ENCODE measurements around the gene TMEM131L. TPM values are rescaled to one million over a fixed set of nuclear protein-coding genes. Genes with fewer than 3 reads are reported as not detected.

Gene TMEM131L
- total RNA-seq, 3 donors from 2014 or later = 18.7 to 22.0 (median 19.5) TPM

DNA sequence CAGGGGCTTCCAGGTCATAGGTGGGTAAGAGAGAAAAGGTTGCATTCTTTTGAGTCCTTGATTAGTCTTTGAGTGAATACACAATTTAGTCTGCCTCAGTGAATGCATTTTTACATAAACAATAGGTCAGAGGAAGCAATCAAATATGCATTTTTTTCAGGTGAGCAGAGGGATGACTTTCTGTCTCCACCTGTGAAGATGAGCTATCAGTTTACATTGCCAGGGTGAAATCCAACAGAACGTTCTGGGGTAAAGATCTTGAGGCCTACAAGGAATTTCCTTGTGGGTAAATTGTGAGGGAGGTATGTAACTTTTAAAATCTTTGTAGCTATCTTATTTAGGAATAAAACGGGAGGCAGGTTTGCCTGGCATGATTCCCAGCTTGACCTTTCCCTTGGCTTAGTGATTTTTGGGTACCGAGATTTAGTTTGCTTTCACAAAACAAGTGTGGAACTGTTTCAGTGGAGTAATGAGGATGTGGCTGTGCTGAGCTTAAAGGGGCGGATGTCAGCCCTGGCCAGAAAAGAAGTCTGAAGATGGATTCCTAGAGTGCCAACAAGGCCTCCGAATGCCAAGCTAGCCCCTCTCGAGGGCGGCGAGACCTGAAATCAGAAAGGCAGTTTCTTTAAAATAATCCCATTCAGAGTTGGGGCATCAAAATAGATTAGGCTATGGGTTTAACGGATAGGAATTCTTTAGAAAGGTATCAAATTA lies 29.5 kb downstream of the TMEM131L start:
- no peak for DNase-seq (ENCODE audit: low spot score in 2 of 2)
- Histone ChIP-seq H3K4me3 (no peak overlapping the region), H3K27ac (peak overlapping the region; percentile 69 to 81), H3K9me3 (no peaks in the 10 kb centered on the region), H3K27me3 (no peaks in the 10 kb centered on the region), H3K4me1 (peaks cover 6 to 8% of the 10 kb centered on the region in 2 donors), H3K36me3 (no peaks in the 10 kb centered on the region)
- intact Hi-C loops (cut with DNase I; ENCODE audit: low total_unique reads) = no loop called here
- no peak for TF ChIP-seq POLR2AphosphoS5 (IDR thresholded peaks at IDR 0.05)
- TF ChIP-seq, protein P1, sequence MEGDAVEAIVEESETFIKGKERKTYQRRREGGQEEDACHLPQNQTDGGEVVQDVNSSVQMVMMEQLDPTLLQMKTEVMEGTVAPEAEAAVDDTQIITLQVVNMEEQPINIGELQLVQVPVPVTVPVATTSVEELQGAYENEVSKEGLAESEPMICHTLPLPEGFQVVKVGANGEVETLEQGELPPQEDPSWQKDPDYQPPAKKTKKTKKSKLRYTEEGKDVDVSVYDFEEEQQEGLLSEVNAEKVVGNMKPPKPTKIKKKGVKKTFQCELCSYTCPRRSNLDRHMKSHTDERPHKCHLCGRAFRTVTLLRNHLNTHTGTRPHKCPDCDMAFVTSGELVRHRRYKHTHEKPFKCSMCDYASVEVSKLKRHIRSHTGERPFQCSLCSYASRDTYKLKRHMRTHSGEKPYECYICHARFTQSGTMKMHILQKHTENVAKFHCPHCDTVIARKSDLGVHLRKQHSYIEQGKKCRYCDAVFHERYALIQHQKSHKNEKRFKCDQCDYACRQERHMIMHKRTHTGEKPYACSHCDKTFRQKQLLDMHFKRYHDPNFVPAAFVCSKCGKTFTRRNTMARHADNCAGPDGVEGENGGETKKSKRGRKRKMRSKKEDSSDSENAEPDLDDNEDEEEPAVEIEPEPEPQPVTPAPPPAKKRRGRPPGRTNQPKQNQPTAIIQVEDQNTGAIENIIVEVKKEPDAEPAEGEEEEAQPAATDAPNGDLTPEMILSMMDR (IDR thresholded peaks at IDR 0.05) = no peak
- no peak for TF ChIP-seq POLR2A (IDR thresholded peaks at IDR 0.05)

DNA sequence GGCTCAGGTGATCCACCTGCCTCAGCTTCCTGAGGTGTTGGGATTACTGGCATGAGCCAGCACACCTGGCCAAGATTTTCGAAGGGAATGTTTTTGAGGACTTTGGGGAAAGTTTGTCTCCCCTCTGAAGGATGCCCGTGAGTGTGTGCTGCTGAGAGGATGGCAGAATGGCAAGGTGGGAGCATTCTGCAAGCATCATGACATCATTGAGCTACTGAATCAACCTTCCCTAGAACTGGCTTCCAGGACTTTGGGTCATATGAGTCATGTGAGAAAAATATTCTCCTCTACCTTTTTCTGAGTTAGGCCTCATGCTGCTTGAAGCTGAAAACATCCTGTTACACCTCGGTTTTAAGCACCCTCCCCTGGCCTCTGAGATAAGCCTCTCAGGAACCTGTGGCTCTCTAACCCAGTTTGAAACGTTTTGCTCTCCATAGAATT lies 31.0 kb downstream of the TMEM131L start:
- H3K4me1 ChIP-seq = peaks cover 6 to 8% of the 10 kb centered on the region in 2 donors
- TF ChIP-seq POLR2AphosphoS5 (IDR thresholded peaks at IDR 0.05) = no peak
- TF ChIP-seq, protein P1 (IDR thresholded peaks at IDR 0.05) = no peak
- no peak for TF ChIP-seq POLR2A (IDR thresholded peaks at IDR 0.05)
- H3K4me3 ChIP-seq = no peak overlapping the region
- no peaks in the 10 kb centered on the region for H3K9me3 ChIP-seq
- no peaks in the 10 kb centered on the region for H3K27me3 ChIP-seq
- H3K27ac ChIP-seq = peak overlapping the region; percentile 29 to 66
- no peak for DNase-seq (ENCODE audit: low spot score in 2 of 2)
- intact Hi-C loops (cut with DNase I; ENCODE audit: low total_unique reads) = no loop called here
- H3K36me3 ChIP-seq = no peaks in the 10 kb centered on the region

DNA sequence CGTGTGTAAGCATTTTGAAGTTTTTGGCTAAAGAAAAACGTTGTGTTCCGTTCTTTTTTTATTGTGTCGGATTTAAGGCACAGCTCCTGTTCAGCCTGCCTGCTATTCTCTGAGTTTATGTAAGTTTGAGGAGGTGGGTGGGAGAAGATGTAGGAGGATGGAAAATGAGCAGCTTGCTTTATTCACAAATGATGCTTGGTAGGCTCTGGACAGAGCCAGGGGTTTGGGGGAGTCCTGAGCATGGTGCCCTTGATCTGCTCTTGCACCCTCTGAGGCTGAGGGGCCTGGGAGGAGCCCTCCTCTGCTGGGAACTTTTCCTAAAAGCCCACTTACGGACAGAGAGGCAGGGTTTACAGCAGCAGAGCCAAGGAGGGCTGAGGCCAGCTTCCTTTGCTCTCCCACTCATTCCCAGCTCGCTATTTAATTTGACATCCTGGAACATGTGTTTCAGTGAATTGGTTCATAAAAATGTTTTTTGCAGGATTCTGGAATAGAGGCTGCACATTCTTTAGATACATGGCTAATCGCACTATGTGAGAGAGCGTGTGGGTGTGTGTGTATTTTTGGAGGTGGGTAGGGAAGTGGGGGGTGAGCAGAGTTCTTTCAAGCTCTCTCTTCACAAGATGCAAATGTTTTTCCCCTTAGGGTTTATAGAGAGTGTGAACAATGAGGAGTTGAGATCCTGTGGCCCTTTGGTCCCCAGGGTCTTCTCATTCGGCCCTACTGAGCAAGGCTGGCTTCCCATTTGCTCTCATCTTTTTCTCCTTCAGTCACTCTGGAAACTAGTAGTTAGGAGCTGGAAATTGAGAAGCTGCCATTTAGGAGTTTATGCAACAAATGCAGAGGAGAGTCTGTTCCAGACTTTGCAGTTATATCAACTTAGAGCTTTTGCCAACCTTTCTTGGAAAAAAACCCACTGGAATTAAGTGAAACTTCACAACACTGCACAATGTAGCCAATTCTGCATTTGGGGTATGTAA lies 32.1 kb downstream of the TMEM131L start:
- Histone ChIP-seq H3K27ac (peak overlapping the region; percentile 60 to 74), H3K4me3 (no peak overlapping the region), H3K4me1 (peaks cover 6 to 8% of the 10 kb centered on the region in 2 donors), H3K9me3 (no peaks in the 10 kb centered on the region), H3K27me3 (no peaks in the 10 kb centered on the region), H3K36me3 (no peaks in the 10 kb centered on the region)
- DNase-seq (ENCODE audit: low spot score in 2 of 2) = no peak
- intact Hi-C loops (cut with DNase I; ENCODE audit: low total_unique reads) = no loop called here
- TF ChIP-seq POLR2A (IDR thresholded peaks at IDR 0.05) (no peak), POLR2AphosphoS5 (IDR thresholded peaks at IDR 0.05) (no peak)
- TF ChIP-seq, protein P1 (IDR thresholded peaks at IDR 0.05) = no peak

DNA sequence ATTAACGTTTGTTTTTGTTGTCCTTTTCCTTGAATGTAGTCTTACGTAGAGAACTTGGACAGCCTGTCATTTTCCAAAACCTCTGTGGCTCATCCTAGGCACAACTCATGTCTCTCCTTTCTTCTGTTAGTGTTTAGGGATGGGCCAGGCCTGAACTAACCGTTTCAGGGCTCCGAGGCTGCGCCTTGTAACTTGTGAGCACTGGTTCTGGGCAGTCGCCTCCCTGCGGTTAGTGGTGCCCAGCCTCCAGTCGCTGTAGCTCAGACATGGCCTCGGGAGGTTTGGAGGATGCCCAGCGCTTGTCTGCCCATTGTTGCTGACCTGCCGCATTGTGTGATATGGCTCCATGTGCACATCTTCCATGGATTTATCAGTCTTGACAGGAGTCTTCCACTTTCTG lies 32.8 kb downstream of the TMEM131L start:
- DNase-seq (ENCODE audit: low spot score in 2 of 2) = no peak
- peaks cover 4 to 6% of the 10 kb centered on the region in 2 donors for H3K4me1 ChIP-seq
- no peaks in the 10 kb centered on the region for H3K9me3 ChIP-seq
- H3K27me3 ChIP-seq = no peaks in the 10 kb centered on the region
- no peaks in the 10 kb centered on the region for H3K36me3 ChIP-seq
- intact Hi-C loops (cut with DNase I; ENCODE audit: low total_unique reads) = no loop called here
- TF ChIP-seq POLR2A (IDR thresholded peaks at IDR 0.05) (no peak), POLR2AphosphoS5 (IDR thresholded peaks at IDR 0.05) (no peak)
- TF ChIP-seq, protein P1 (IDR thresholded peaks at IDR 0.05) = no peak
- no peak overlapping the region for H3K4me3 ChIP-seq
- H3K27ac ChIP-seq = peak overlapping the region; percentile 60 to 74
